ENCODE measurements around the gene DRP2. TPM values are rescaled to one million over a fixed set of nuclear protein-coding genes. Genes with fewer than 3 reads are reported as not detected.
A peak's percentile ranks its signal among the peaks of the same experiment; 100 is the strongest.
"Not testable (repeated sequence)": the region's sequence is repeated elsewhere in the genome, so short reads cannot be mapped to it uniquely, and the experiment has no call there.

The DRP2 gene, protein sequence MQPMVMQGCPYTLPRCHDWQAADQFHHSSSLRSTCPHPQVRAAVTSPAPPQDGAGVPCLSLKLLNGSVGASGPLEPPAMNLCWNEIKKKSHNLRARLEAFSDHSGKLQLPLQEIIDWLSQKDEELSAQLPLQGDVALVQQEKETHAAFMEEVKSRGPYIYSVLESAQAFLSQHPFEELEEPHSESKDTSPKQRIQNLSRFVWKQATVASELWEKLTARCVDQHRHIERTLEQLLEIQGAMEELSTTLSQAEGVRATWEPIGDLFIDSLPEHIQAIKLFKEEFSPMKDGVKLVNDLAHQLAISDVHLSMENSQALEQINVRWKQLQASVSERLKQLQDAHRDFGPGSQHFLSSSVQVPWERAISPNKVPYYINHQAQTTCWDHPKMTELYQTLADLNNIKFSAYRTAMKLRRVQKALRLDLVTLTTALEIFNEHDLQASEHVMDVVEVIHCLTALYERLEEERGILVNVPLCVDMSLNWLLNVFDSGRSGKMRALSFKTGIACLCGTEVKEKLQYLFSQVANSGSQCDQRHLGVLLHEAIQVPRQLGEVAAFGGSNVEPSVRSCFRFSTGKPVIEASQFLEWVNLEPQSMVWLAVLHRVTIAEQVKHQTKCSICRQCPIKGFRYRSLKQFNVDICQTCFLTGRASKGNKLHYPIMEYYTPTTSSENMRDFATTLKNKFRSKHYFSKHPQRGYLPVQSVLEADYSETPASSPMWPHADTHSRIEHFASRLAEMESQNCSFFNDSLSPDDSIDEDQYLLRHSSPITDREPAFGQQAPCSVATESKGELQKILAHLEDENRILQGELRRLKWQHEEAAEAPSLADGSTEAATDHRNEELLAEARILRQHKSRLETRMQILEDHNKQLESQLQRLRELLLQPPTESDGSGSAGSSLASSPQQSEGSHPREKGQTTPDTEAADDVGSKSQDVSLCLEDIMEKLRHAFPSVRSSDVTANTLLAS
- total RNA-seq, result under 1 TPM; 0.10 to 0.27 TPM
- 2.0 to 3.0 reads per million in 2 donors for total RNA-seq

DNA sequence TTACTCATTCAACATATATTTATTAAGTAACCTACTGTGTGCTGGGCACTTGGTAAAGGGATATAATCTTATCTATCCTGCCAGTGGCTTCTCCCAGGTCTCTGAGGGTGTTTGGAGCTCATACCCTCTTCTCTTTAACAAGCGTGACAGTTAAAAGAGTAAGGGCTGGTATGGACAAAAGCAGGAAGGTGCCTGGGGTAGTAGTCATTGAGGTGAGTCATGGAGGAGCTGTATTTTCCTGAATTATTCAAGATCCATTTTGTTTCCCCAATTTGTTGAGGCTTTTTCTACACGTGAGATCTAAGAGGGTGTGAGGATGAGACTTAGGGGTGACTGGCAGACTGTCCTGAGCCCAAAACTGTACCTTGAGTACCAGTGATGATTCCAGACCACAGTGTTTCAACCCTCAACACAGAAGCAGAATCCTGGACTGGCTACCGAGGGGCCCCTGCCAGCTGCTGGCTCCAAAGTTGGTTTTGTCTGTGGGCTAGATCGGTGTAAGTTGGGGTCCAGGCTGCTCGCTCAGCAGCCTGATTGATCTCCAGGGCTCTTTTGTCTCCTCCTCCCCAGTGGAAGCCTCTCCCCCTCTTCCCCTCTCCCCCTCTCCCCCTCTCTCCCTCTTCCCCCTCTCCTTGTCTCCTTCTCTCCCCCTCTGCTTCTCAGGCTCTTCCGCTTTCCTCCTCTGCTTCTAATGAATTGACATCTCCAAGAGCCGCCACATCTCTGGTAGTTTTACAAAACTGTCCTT, at the start of gene DRP2:
Gene DRP2, plus strand, starts transcription at position 671 of the 748 bp plus-strand sequence. CDS start 11,862 bp downstream, outside the sequence.
- Mint-ChIP-seq H3K4me1 (peaks cover 6% of the 10 kb centered on the region), H3K27me3 (no peaks in the 10 kb centered on the region), H3K4me3 (peak within 1 kb of the TSS; percentile 76), H3K36me3 (ENCODE audit: low read depth) (no peaks in the 10 kb centered on the region), H3K27ac (peak within 1 kb of the TSS; percentile 4)
- no peaks in the 10 kb centered on the region for H3K9me3 ChIP-seq (ENCODE audit: control insufficient read depth, low read length, poor library complexity, severe bottlenecking)
- ATAC-seq, result no peak
- no peak for DNase-seq

DNA sequence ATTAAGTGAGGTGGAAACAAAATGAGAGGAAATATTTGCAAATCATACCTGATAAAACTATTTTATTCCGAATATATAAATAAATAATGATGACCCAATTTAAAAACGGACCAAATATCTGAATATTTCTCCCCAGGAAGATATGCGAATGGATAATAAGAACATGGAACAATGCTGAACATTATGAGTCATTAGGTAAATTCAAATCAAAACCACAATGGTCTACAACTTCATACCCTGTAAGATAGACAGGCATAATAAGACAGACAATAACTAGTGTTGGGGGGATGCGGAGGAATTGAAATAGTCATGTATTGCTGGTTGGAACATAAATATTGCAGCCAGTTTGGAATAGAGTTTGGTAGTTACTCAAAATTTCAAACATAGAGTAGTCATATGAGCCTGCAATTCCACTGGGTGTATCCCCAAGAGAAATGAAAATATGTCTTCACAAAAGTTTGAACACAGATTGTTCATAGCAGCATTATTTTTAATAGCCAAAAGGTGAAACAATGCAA, 47.6 kb upstream of the DRP2 start:
- H3K4me3 Mint-ChIP-seq, result no peak overlapping the region
- DNase-seq, result no peak
- H3K4me1 Mint-ChIP-seq, result peaks cover 2% of the 10 kb centered on the region
- no peaks in the 10 kb centered on the region for H3K27me3 Mint-ChIP-seq
- no peak overlapping the region for H3K27ac Mint-ChIP-seq
- H3K36me3 Mint-ChIP-seq (ENCODE audit: low read depth), result no peaks in the 10 kb centered on the region
- ATAC-seq, result no peak
- H3K9me3 ChIP-seq (ENCODE audit: control insufficient read depth, low read length, poor library complexity, severe bottlenecking), result no peaks in the 10 kb centered on the region

DNA sequence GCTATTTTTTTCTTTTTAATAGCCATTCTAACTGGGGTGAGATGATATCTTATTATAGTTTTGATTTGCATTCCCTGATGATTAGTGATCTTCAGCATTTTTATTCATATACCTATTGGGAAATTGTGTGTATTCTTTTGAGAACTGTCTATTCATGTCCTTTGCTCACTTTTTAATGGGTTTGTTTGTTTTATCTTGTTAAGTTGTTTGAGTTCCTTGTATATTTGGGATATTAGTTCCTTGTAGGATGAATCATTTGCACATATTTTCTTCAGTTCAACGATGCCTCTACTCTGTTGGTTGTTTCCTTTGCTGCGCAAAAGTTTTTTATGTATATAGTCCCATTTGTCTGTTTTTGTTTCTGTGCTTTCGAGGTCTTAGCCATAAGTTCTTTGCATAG, 43.1 kb upstream of the DRP2 start:
- Mint-ChIP-seq H3K27me3 (no peaks in the 10 kb centered on the region), H3K4me1 (peaks cover 2% of the 10 kb centered on the region), H3K36me3 (ENCODE audit: low read depth) (no peaks in the 10 kb centered on the region), H3K27ac (no peak overlapping the region), H3K4me3 (no peak overlapping the region)
- H3K9me3 ChIP-seq (ENCODE audit: control insufficient read depth, low read length, poor library complexity, severe bottlenecking), result no peaks in the 10 kb centered on the region
- DNase-seq (no peak), ATAC-seq (no peak)

DNA sequence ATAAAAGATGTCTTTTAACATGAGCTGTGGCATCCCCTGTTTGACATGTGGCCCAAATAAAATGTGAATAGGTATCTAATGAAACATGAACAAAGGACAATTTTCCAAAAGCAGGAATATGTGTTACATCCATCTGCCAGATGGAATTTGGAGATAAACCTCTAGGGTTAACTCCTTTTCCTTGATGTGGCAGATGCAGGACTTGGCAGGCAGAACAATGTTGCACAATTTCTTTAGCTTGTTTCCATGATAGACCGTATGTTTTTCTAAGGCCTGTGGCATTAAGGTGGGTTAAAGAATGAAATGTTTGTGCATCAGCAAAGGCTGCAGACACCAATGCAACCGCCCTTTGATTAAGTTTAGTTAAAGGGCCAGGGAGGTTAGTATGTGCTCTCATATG, 34.7 kb upstream of the DRP2 start:
- H3K36me3 Mint-ChIP-seq (ENCODE audit: low read depth); H3K4me3 Mint-ChIP-seq; DNase-seq; H3K9me3 ChIP-seq (ENCODE audit: control insufficient read depth, low read length, poor library complexity, severe bottlenecking); H3K27me3 Mint-ChIP-seq; ATAC-seq; H3K27ac Mint-ChIP-seq; H3K4me1 Mint-ChIP-seq: not testable (repeated sequence)

DNA sequence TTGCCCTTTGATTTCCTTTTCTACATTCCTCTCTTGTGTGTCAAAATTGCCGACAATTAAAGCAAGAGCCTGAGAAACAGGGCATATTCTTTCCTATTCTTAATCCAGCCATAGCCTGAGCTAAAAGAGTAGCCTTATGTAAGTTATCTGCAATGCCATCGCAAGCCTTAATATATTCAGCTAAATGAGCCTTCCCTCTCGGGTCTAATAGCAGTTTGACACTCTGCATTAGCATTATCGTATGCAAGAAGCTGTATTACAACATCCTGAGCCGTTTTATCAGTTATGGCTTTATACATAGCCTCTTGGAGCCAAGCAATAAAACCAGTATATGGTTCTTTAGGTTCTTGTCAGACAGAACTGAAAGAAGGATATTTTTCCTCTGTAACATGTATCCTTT, 31.6 kb upstream of the DRP2 start:
- not testable (repeated sequence) for ATAC-seq; H3K9me3 ChIP-seq (ENCODE audit: control insufficient read depth, low read length, poor library complexity, severe bottlenecking); H3K4me1 Mint-ChIP-seq

DNA sequence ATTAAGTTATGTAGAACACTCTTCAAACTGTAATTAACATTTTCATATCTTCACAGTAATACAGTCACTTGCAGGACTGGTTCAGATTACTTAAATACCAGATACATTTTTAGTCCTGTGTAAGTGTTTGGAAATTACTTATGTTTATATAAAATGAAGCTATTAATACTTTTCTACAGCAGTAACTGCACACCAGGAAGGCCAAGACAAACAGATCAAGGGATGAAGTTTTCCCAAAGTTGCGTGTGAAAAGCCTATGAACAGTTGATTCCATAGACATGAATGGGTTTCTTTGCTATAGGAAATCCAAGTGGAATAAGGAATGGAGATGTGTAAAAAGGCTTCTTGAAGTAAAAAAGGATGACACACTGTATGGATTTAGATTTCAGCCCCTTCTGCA, 28.9 kb upstream of the DRP2 start:
- Mint-ChIP-seq H3K4me1 (peaks cover 3% of the 10 kb centered on the region), H3K27me3 (peaks cover 7% of the 10 kb centered on the region), H3K4me3 (no peak overlapping the region), H3K36me3 (ENCODE audit: low read depth) (no peaks in the 10 kb centered on the region), H3K27ac (no peak overlapping the region)
- no peaks in the 10 kb centered on the region for H3K9me3 ChIP-seq (ENCODE audit: control insufficient read depth, low read length, poor library complexity, severe bottlenecking)
- DNase-seq (no peak), ATAC-seq (no peak)

More for the DNA sequence above, 31.6 kb upstream of the DRP2 start:
- not testable (repeated sequence) for H3K27me3 Mint-ChIP-seq; H3K36me3 Mint-ChIP-seq (ENCODE audit: low read depth); DNase-seq; H3K27ac Mint-ChIP-seq; H3K4me3 Mint-ChIP-seq

DNA sequence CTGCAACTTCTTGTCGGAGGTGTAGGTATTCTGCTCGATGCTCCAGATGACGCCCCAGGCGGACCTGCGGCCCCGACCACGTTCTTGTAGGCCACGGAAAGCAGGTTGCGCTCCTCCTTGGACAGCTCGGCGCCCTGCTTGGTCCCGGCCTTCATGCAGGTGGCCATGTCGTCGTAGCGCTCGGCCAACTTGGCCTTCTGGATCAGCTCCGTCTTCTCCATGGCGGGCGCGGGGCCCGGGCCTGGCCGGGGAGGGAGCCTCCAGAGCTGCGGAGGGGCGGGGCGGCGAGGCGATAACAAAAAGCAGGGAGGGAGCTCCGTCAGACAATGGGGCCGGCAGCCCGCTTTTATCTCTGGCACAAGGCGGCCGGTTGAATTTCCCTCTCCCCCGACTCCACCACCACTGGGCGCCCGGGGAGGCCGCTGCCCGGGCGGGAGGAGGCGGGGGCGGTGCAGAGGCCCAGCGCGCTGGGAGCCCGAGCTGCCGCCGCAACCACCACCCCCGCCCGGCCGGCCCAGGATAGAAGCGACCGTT, 28.3 kb upstream of the DRP2 start:
- ATAC-seq (no peak), DNase-seq (no peak)
- Mint-ChIP-seq H3K4me1 (peaks cover 3% of the 10 kb centered on the region), H3K27ac (no peak overlapping the region), H3K4me3 (no peak overlapping the region), H3K27me3 (peaks cover 7% of the 10 kb centered on the region), H3K36me3 (ENCODE audit: low read depth) (no peaks in the 10 kb centered on the region)
- no peaks in the 10 kb centered on the region for H3K9me3 ChIP-seq (ENCODE audit: control insufficient read depth, low read length, poor library complexity, severe bottlenecking)

DNA sequence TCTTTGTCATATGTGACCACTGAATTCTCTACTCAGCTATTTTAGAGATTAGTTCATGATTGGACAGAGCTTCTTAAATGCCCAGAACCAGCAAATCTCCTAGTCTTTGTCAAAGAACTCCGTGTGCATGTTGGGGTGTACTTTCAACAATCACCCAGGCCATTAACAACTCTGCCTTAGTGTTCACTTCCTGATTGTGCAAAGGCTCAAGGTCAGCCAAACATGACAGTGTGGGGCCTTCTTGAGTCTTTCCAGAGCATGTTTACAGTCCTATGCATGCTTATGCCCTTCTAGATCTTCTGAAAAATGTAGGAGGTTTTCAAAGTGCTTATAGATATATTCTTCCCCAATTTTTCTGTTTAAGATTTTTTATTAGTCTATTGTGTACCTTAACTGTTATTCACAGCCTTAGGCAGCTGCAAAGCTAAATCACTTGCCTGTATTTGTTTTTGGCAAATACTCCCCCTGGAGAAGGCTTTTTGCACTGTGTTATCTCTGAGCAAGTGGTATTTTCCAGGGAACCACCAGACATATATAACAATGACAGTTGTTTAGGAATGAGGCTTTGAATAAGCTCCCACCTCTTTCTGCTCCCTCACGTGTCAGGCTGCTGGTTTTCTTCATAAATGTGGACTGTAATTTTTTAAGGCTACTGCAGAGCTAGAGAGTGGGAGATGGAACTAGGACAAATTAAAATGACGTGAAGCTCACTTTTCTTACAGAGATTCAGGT, 24.0 kb upstream of the DRP2 start:
- Mint-ChIP-seq H3K27me3 (peaks cover 7% of the 10 kb centered on the region), H3K4me3 (no peak overlapping the region), H3K4me1 (peaks cover 2% of the 10 kb centered on the region), H3K27ac (no peak overlapping the region), H3K36me3 (ENCODE audit: low read depth) (no peaks in the 10 kb centered on the region)
- ATAC-seq (no peak), DNase-seq (no peak)
- H3K9me3 ChIP-seq (ENCODE audit: control insufficient read depth, low read length, poor library complexity, severe bottlenecking), result no peaks in the 10 kb centered on the region

DNA sequence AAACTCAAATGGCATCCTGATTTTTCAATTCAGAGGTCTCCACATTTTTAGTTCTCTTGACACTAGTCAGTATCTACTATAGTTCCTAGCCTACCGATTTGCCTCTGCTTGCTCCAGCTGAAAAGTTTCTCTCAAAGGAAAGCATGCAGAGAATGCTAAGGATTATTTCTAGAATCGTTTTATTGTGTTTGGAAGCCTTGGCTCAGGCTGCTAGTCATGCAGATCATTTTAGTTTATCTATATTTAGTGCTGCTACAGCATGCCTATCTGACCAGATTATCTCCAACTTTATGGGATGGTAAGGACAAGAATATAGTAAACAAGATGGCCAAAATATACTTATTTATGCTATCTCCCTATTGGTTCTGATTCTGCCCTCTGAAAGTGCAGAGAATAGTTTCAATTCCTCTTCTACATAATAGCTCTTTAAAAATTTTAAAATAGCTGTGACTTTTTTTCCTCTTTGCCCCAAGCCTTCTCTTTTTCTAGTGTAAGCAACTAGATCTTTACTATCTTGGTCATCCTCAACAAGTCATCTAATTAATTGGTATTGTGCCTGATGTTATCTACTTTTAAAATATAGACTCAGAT, 15.7 kb upstream of the DRP2 start:
- no peak overlapping the region for H3K4me3 Mint-ChIP-seq
- no peak for ATAC-seq

DNA sequence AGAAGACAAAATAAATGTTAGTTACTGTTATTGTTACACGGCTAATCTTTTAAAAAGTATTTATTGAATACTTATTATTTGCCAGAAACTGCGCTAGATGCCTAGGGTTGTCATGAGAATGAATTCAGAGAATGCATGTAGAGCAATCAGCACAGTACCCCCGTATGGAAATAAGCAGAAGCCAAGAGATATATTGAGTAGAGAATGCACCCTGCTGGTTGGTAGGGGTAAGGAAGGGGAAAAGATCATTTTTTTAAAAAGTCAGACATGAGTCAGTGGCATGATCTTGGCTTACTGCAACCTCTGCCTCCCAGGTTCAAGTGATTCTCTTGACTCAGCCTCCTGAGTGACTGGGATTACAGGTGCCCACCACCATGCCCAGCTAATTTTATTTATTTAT, 13.1 kb upstream of the DRP2 start:
- H3K9me3 ChIP-seq (ENCODE audit: control insufficient read depth, low read length, poor library complexity, severe bottlenecking), result no peaks in the 10 kb centered on the region
- Mint-ChIP-seq H3K4me3 (no peak overlapping the region), H3K4me1 (peaks cover 6% of the 10 kb centered on the region), H3K36me3 (ENCODE audit: low read depth) (no peaks in the 10 kb centered on the region), H3K27ac (no peak overlapping the region), H3K27me3 (no peaks in the 10 kb centered on the region)
- ATAC-seq (peak; percentile 62), DNase-seq (no peak)

More for the DNA sequence above, 15.7 kb upstream of the DRP2 start:
- DNase-seq, result no peak
- no peaks in the 10 kb centered on the region for H3K27me3 Mint-ChIP-seq
- H3K4me1 Mint-ChIP-seq, result peaks cover 8% of the 10 kb centered on the region
- no peaks in the 10 kb centered on the region for H3K9me3 ChIP-seq (ENCODE audit: control insufficient read depth, low read length, poor library complexity, severe bottlenecking)
- no peak overlapping the region for H3K27ac Mint-ChIP-seq
- H3K36me3 Mint-ChIP-seq (ENCODE audit: low read depth), result no peaks in the 10 kb centered on the region

DNA sequence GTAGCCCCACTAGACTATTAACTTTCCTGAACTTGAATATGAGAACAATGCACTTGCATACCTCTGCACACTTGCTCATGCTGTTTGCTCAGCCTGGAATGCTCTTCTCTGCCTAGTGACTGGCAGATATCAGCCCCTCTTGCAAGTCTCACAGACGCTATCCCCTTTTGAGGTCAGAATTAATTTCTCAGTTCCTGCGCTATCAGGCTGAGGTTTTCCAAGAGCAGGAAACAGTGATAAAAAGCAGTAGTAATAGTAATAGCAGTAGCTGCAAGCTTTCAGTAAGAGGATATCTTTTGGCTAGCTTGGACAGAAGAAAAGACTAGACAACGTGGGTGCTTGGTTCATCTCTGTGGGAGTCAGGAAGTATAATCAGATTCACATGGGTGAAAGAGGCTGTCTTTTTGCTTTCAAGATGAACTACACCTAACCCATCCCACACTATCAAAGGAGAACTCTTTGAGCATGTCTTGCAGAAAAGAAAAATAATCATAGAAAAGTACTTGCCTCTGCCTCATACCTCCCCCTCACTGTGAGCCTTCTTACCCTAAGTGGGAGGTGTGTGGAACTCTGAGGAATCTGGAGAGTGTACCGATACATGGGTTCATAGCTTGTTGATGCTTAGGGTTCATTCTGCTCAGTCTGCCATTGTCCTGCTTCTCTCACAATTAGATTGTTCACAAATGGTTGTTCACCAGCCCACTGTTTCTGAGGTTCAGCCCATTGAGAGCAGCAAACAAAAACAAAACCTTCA, 11.3 kb upstream of the DRP2 start:
- ATAC-seq (peak; percentile 20), DNase-seq (no peak)
- H3K36me3 Mint-ChIP-seq (ENCODE audit: low read depth), result no peaks in the 10 kb centered on the region
- no peaks in the 10 kb centered on the region for H3K9me3 ChIP-seq (ENCODE audit: control insufficient read depth, low read length, poor library complexity, severe bottlenecking)
- H3K4me1 Mint-ChIP-seq, result peaks cover 6% of the 10 kb centered on the region
- no peaks in the 10 kb centered on the region for H3K27me3 Mint-ChIP-seq
- peak overlapping the region; percentile 63 for H3K27ac Mint-ChIP-seq
- peak overlapping the region; percentile 28 for H3K4me3 Mint-ChIP-seq
